GM19351 (cell line): ENCODE results near the gene FGD4.
"Not testable (repeated sequence)": the region's sequence is repeated elsewhere in the genome, so short reads cannot be mapped to it uniquely, and the experiment has no call there.

Experiments used
- ATAC-seq: cut with Tn5 transposase; IDR thresholded peaks from one replicate; pipeline ENCODE4 v1.9.1; 2021; ENCODE audit warnings: mild to moderate bottlenecking, moderate library complexity; ENCODE audit not compliant: unreplicated experiment

Gene FGD4

DNA sequence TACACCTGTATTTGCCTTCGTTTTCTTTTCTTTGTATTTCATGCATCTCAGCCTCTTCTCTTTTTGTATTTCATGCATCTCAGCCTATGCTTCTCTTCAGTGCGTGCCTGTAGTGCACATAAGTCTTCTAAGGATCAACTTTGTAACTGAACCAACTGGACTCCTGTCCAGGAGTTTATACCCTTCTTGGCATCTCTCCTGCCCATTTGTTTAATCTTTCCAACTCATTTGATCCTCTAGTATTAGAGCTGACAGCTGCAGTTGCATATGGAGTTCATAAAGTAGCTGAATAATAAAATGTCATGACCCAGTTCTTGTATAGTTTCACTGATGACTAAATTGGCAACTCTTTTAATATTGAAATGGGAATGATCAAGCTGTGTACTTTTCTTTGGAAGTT is 89.7 kb downstream of the FGD4 start:
- no peak for ATAC-seq

GRCh38 chr12:32490801-32491200 is 91.4 kb downstream of the FGD4 start:
- no peak for ATAC-seq

- ATAC-seq = no peak
Observed at GRCh38 chr12:32493282-32493681, 93.9 kb downstream of the FGD4 start.

DNA sequence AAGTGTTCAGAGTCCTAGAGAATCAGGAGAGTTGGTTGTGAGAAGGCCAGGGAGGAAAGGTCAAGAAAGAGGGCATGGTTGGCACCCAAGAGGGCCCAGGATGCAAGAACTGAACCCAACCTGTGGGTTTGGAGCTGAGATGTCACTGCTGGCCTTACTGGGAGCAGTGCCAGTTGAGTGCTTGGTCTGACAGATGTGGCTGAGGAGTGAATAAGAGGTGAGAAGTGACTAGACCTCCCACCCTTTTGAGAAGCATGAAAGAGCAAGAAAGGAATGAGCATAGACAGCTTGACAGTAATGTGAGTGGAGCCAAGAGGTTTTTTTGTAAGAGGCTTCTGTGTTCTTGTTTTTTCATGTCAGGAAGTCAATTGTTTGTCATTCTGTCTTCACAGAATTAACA is 95.3 kb downstream of the FGD4 start:
- ATAC-seq = no peak

GRCh38 chr12:32496946-32497345 is 97.6 kb downstream of the FGD4 start:
- no peak for ATAC-seq

- no peak for ATAC-seq
Observed at GRCh38 chr12:32497864-32498263, 98.5 kb downstream of the FGD4 start.

- ATAC-seq = no peak
Observed at GRCh38 chr12:32499048-32499447, 99.7 kb downstream of the FGD4 start.

GRCh38 chr12:32501835-32502333 is 102.5 kb downstream of the FGD4 start:
- ATAC-seq = no peak

GRCh38 chr12:32502693-32503502 is 103.5 kb downstream of the FGD4 start:
- no peak for ATAC-seq

GRCh38 chr12:32503730-32504129 is 104.4 kb downstream of the FGD4 start:
- no peak for ATAC-seq

GRCh38 chr12:32504591-32504990 is 105.2 kb downstream of the FGD4 start:
- ATAC-seq = no peak

DNA sequence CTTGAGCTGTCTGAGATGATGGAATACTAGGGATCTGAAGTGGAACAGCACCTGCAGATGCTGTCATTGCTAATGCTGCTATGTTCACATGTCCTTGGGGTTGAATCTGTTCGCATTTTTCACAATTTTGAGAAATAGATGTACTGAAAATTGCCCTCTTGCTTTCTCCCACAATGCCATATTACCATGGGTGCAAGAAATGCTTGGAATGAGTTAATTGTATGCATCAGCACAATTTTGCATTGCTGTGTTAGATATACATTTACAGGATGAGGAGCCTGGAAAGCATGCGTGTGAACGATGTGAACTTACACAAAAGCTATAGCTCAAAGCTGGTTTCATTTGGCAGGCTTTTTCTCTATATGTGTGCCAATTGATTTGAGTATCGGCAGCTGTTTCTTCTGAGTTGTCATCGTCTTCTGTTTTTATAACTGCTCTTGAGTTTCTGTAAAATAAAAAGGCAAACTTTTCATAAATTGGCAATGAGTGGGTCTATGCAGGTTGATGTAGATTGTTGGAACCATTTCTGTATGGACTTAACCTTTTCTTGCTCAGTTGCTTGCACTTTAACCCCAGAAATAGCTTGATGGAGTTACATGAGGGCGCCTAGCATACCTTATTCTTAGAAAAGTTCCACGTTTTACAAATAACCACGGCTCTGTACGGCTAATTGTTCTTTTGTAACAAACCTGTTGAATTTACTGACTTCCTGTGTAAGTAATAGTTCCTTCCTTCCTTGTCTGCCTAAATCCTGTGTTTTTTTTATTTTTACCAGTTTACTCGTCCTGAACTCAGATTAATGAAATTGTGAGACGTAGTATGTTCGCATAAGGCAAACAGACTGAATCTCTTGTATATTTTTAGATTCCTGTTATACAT is 105.9 kb downstream of the FGD4 start:
- ATAC-seq = no peak

- ATAC-seq = not testable (repeated sequence)
Observed at GRCh38 chr12:32507096-32507941, 108.0 kb downstream of the FGD4 start.

GRCh38 chr12:32507942-32508320 is 108.6 kb downstream of the FGD4 start:
- no peak for ATAC-seq

DNA sequence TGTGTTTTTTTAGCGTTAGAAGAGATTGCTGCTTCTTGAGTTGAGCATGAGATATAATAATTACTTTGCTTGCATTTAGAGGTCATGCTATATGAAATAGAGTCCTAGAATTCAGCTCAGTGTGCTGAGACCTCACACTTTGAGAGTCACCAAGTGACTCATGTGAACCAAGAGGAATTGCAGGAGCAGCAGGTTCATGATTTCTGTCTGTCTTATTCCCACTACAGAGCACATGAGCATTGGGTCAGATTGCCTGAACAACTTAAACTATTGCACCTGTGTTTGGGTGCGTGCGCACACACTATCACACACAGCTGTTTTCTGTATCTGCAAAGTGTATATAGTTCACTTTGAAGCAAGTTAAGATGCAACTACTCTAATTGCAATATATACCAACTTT is 109.3 kb downstream of the FGD4 start:
- no peak for ATAC-seq

DNA sequence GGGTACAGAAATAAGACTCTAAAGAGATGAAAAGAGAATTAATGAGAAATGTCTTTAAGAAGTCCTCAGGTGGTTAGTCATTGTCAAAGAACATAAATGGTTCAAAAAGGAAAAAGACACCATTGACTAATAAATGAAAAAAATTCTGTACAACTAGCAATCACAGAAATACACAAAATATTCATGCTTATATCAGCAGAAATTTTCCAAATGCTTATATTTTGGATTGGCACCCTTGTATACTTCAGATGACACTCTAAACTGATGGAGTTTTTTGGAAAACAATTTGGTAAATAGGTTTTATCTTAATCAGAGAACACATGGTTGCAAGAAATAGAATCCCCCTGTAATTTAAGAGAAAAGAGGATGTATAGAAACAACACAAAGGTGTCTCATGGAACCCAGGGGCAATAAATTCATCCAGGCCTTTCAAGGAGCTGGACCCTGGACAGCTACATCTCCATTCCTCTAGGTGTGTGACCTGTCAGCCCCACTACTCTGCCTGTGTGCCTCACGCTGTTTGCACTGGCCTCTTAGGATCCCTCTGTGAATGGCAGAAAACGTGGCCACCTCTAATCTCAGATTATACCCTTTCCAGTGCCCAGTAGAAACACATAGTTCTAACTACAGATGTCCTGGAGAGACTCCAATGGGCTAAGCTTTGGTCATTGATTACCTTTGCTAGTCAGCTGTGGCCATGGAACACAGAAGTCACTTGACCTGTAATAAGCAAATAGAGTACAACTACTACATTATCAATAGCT is 110.2 kb downstream of the FGD4 start:
- ATAC-seq = no peak

DNA sequence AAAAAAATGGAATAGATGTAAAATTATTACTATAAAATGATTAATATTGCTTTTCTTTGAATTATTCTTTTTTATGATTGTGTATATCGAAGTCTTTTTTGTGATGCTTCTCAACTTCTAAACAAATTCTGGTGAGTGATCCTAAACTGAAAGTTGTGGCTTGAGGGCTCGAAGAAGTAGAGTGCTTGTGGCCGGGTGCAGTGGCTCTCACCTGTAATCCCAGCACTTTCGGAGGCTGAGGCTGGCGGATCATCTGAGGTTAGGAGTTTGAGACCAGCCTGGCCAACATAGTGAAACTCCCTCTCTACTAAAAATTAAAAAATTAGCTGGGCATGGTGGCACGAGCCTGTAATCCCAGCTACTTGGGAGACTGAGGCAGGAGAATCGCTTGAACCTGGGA is 112.6 kb downstream of the FGD4 start:
- not testable (repeated sequence) for ATAC-seq

GRCh38 chr12:32512379-32512778 is 113.0 kb downstream of the FGD4 start:
- ATAC-seq = no peak

- no peak for ATAC-seq
Observed at GRCh38 chr12:32512910-32513309, 113.6 kb downstream of the FGD4 start.
